HTERT RPE-1 (cell line): Measurements from ENCODE around the gene NUDT8.
"Not testable (repeated sequence)": the region's sequence is repeated elsewhere in the genome, so short reads cannot be mapped to it uniquely, and the experiment has no call there.

ENCODE experiments used
- in situ Hi-C: fragments of 300-500 bp; cut with MboI; formaldehyde crosslinking; loops from 4 replicates; pipeline ENCODE4 v1.14.3; 2020; ENCODE audit warnings: low sequenced_read_pairs

Gene NUDT8

DNA sequence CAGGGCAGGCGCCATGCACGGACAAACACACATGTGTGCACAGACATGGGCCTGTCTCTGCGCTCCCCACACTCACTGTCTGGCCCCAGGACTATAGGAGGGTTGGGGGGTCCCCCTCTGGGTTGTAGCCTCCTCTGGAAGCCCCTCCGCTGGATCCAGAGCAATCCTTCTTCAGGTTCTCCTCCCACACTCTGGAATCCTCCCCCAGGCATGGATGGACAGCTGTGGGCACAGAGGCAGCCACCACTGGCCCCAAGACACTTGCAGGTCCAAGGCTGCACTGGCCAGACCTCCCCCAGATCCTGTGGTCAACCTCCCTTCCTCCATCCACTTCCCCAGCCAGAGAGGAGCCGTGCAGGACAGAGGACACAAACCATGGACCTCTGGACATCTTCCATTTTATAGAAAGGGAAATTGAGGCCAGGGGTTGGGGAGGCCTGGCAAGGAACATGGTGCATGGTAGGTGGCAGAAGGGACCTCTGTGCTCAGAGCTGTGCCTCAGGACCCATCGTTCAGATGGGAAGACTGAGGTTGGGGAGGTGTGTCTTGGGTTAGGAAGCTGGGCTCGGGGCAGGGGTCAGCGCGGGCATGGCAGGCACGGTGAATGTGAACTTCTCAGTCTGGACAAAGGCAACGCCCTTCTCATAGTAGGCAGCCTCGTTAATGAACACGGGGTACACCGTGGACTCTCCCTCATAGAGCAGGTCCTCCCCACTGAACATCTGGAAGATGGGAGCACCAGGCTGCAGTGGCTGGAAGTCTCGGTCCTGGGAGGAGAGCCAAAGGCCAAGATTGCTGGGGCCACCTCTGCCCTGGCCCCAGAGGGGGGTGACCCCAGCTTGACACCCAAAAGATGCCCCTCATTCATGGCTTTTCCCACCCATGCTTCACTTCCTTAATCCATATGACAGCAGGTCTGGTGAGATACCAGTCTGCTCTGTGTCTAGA is 12.7 kb upstream of the NUDT8 start:
- in situ Hi-C loops, result no loop called here

DNA sequence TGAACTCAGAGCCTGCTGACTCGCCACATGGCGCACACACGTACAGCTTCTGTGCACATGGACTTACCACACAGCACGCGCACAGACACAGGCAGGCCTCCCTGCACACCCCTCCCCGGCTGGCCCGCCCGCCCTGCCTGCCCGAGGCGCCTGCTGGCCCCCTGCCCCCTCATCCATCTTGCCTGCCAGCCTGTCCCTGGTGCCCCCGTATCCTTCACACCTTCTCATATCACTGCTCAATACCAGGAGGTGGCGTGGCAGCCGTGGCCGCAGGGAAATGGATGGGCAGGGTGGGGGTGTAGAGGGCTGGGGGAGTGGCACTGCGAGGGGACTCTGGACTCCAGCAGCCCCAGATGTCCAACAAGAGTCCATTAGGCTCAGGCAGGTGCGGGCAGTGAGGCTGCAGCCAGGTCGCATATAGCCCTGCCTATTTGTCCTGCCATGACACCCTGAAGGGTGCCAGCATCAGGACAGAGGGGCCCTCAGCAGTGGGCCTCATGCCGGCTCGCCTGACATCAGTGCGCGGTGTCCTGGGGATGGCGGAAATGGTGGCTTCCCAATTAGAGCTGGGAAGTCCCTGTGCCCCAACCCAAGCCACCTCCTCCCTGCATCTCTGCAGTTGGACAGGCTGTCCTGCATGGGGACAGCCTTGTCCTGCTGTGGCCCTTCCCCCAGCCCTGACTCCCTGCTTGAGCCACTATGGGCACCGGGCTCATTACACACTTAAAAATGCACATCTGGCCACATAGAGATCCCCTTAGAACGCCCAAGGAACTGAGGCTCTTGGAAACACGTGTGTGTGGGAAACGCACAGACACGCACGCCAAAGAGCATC is 11.8 kb upstream of the NUDT8 start:
- in situ Hi-C loops, result no loop called here

DNA sequence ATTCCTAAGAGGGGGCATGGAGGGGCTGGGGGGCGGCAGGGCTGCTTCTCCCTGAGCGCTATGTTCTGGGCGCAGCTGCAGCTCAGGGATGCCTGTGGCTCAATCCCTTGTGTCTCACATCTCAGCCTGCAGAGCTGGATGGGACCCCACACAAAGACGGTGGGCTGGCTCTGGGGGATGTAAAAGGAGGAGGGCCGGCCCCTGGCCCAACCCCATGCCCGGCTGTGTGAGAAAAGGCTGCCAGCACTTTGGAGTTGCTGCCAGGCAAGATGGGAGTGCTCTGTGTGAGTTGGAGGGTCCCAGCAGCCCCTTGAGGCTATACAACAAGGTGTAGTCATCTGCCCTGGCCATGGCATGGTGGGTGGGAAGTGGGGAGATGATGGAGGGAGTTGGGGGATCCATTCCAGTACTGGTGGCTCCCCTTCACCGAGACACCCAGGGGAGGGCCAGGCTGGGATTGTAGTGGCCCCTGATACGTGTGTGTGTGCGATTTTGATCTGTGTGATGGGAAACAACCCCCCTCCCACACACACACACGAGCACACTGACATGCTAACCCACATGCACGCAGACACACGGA is 11.1 kb upstream of the NUDT8 start:
- in situ Hi-C loops, result no loop called here

DNA sequence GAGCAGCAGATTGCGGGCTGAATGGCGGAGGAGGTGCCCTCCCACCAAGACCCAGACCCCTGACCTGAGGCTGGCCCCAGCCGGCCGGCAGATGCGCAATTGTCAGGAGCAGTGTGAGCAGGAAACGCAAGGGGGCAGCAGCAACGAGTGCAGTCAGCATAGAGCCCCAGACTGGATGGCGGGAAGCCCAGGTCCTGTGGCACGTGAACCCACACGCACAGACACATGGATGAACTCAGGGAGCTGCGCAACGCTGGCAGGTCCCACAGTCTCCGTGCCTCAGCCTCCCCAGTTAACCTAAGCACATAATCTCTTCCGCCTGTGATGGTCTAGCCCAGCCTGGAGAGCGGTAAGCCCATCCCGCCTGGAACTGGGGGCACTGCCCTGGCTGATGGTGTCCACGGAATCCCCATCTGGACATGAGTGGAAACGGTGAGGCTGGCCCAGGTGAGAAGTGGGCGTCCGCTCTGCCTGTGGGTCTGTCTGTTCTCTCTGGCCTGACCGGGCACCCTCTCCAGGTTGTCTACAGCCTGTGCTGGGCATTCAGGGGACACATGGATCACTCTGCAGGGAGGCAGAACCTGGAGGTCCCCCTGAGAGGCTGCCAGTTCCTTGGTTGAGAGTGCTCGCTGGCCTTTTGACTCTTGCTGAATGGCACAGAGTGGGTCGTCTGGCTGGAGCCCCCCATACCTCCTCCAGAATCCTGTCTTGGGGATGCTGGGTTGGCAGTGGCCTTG is 10.5 kb upstream of the NUDT8 start:
- in situ Hi-C loops, result no loop called here

DNA sequence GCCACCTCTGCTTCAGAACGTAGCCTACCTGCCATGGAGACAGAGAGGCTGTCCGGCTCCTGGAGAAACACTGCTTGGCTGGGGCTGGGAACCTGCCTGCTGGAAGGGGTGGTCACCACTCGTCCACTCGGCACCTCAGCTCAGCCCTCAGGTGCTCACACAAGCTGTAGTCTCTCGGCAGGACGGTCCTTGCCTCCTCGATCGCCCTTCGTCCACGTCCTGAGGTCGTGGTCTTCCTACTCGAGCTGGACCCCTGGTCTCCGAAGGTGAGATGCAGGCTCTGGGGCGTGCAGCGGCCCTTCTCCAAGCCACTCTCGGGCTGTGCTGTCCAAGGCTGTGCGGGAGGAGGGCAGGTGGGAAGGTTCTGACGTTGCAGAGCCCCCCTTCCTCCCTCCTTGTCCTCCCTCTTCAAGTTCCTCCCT is 9.7 kb upstream of the NUDT8 start, which contains the start of gene TBX10:
Gene TBX10, minus strand, starts transcription at position 326 of the 422 bp plus-strand sequence. Its CDS starts 291 bp downstream, at position 35.
- in situ Hi-C loops, result no loop called here

DNA sequence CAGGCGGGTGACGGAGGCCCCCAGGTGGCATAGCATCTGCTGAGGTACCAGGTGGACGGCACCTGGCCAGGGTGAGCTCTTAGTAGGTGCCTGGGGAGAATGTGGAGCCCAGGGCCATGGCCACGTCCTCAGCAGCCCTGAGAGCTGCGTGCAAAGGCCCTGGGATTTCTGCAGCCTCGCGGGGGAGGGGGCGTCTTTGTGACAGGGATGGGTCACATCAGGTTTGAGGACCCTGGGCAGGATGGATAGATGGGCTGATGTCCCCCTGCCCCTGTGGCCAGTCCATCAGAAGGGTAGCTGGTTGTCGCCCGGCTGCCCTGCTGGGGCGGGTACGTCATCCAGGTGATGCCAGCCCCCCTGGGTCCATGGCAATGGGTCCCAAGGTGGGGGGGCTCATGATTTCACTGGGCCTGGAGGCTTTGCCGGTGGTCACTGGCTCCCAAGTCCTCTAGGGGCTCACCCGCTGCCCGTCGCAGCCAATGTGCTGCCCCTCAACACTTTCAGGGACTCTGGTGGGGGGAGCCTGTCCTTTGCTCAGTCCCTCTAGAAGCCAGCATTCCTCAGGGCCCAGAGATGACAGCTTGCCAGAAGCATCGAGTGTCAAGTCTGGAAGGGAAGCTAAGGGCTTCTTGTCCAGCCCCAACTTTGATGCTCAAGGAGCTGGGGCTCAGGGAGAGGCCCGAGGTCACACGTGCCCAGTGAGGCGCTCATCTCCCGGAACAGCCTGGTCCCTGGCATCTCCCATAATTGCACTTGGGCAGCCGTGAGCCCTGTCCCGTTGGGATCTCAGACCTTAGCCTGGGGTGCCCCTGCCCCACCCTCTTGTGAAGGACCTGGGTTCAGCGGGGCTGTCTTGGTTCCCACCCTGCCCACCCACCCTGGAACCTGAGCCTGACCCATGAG is 9.0 kb upstream of the NUDT8 start:
- in situ Hi-C loops, result no loop called here

DNA sequence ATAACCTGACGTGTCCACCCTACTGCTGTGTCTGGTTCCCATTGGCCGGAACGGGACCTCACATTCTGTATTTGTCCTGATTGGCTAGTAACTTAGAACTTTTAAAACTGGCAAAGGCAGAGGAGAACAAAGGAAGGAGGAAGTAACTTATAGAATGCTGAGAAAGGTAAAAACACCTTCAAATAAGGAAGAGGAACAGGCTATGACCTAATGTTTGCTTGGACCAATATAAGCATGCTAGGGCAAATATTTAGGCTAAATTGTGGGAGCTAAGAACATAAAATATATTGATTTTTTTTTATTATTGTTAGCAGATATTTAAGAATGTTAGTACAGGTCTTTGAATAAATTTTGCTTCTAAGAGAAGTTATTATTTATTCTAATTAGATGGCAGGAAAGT is 7.7 kb upstream of the NUDT8 start:
- in situ Hi-C loops, result not testable (repeated sequence)

DNA sequence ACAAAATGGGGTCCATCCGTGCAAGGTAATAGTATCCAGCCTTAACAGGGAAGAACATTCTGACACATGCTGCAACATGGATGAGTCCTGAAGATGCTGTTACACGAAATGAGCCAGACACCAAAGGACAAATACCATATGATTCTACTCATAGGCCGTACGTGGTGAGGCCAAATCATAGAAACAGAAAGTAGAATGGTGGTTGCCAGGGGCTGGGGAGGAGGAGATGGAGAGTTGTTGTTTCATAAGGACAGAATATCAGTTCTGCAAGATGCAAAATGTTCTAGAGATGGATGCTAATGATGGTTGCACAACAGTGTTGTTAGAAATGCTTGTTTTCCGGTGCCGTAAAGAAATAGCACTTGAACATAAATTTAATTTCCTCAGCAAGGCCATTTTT is 7.2 kb upstream of the NUDT8 start:
- in situ Hi-C loops, result no loop called here

DNA sequence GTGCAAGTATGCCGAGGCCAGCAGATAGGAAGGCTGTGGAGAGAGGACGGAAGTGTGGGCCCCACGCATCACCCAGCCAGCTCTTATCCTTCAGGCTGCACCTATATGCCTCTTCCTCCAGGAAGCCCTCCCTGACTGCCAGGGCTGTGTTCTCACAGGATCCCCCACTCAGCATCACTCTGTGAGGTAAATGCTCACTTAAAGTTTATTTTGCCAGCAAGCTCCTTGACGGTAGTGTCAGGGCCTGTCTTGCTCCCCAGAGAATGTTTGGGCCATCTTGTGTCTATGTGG is 5.4 kb upstream of the NUDT8 start:
- in situ Hi-C loops, result no loop called here

DNA sequence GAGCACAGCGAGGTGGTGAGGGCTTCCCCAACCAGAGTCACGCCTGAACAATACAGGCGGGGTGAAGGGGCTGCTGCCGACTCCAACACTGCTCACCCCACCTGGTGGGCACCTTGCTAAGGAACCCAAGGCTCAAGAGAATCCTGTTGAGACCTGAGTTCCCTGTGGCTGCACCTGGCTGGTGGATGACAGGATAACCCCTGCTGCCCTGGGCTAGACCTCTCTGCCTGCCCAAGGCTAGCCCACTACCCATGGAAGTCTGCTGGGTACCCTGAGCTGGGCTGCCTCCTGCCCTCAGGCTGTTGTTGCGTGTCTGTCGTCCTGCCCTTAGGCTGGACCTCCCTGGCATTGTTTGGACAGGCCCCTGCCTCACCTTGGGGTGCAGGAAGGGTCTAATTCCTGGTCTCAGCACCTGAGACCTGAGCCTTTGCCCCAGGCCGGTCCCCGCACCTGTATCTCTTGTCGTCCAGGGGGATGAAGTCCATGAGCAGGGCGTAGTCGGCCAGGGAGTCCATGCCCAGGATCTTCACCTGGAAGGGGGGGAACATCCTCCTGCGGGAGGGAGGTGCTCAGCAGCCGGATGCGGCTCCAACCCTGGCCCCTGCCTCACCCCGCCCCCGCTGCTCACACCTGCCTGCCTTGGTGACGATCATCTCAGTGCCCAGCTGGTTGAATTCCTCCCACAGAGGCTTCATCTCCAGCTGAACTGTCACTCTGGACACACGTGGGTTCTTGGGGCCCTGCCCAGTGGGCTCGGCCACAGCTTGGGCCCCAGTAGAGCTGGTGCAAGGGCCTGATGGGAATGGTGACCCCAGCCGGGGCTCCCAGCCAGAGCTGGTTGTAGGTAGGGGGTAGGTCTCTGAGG is 4.9 kb upstream of the NUDT8 start:
- in situ Hi-C loops, result no loop called here

DNA sequence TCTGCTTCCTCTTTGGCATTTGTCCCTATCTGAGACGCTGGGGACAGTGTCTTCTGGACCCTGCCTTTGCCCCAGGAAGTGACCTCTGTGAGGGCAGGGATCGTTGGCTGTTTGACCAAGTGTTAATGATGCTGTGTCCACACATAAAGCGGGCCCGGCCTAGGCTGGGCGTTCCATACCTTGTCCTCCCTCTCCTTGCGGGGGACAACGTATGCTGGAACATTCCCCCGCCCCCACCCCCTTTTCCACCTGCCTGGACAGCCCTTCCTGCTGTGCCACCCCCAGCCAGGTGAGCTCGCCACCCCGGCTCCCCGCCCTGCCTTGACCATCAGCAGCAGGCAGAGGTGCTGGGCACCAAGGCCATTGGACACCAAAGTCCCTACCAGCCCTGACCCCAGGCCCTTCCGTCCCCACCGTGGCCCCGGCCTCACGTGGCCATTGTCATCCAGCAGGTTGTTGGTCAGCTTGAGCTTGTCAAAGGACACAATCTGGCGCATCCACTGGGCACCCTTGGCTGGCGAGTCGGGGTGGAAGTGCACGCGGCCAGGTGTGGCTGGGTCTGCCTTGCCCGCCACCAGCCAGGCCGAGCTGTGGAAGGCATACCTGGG is 4.1 kb upstream of the NUDT8 start:
- in situ Hi-C loops, result no loop called here

DNA sequence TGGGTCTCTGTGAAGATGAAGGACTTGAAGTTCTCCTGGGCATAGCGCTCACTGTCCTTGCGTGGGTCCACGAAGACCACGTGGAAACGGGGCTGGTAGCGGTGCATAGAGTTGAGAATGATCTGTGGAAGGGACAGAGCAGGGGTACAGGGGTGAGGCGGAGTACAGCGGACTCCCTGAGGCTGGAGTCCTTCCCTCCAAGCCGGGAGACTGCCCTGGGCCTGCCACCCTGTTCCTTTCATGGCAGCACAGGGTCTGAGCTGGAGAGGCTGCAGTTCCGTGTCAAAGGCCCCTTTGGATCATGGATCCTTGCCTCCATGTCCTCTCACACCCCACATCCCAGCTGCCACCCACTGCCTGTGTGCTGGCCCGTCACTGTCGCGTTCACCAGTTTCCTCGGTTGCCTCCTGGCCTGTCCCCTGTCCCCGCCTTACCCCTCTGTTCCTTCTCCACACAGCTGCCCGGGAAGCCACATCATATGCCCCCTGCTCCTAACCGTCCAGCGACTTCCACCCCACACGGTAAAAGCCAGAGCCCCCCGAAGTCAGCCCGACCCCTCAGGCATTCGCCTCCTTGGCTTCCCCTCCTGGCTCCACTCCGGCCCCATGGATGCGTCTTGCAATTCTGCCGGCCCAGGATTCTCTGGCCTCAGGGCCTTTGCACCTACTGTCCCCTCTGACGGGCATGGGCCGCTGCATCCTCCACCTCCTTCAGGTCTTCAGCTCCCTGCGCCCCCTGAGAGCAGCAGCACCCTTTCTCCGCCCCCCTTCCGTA is 3.4 kb upstream of the NUDT8 start:
- in situ Hi-C loops, result no loop called here

DNA sequence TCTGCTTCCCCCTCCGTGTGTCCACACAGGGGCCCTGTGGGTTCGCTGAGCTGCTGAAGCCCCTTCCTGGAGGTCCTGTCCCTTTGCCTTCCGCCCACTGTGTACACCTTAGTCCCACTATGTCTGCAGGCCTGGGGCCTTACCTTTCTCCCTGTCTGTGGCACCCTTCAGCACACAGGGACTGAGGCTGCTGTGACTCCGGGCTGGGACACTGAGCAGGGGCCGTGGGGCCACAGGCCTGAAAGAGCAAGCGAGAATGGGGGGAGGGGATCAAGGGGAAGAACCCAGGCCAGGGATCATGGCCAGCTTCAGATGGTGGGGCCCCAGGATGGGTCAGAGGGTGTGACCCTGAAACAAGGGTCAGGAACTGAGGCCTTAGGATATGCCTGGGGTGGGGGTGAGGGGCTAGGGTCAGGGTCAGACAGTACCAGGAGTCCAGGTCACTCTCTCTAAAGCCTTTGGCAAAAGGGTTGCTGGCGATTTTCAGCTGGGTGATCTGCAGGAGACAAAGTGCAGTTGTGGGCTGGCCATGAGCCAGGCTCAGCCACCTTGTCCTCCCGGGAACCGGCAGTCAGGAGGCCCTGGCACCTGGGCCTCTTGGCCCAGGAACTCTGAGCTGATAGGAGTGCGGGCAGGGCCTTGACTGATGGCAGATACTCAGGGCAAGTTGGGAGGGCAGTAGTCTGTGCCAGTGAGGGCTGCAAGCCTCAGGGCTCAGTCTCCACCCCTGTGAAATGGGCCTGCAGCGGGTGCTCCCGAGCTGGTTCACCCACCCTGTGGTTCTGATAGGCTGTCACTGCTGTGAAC is 2.6 kb upstream of the NUDT8 start:
- in situ Hi-C loops, result no loop called here

DNA sequence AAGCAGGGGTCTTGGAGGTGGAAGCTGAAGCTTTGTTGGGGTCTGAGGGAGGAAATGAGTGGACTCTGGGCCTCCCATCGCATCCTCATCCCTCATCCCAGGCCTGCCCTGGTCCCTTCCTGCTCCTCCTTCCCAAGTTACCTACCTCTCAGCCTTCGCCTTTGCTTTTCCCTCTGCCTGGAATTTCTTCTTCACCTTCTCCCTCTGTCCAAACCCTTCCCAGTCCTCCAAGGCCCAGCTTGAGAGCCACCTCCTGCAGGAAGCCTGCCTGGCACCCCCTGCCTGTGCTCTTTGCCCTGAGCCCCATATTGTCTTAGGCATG is 2.1 kb upstream of the NUDT8 start:
- in situ Hi-C loops, result no loop called here

DNA sequence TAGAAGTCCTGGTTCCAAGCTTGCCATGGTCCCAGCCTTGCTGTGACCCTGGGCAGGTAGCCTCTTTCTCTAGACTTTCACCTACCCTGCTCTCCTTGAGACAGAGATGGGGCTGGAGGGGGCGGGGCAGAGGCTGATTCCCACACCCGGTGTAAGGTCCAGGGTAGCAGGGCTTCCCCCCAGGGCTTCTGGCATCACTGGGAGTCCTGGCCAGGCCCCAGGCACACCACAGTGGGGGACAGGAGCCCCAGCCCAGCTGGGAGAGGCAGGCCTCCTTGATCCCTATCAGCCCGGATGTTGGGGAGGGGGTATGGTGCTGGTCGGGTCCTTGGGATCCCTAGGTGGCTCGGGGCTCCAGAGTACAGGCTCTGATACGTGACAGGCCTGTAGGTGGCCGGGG is 1.7 kb upstream of the NUDT8 start:
- in situ Hi-C loops, result no loop called here

DNA sequence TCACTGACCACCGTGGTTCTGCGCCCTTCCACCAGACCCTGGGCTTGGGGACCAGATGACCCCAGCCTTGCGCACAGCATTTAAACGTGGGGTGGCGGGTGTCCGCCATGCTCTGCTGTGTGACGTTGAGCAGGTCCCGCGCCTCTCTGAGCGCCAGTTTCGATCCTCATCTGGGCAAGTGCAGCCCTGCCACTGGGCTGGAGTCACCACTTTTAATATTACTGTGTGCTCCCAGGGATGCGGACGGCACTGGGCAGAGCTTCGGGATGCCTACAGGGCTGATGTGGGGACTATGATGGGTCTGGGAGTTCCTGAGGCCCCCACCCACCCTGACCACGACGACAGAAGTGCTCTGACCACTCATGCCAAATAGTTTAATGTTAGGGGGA is 1.2 kb upstream of the NUDT8 start:
- in situ Hi-C loops, result no loop called here

DNA sequence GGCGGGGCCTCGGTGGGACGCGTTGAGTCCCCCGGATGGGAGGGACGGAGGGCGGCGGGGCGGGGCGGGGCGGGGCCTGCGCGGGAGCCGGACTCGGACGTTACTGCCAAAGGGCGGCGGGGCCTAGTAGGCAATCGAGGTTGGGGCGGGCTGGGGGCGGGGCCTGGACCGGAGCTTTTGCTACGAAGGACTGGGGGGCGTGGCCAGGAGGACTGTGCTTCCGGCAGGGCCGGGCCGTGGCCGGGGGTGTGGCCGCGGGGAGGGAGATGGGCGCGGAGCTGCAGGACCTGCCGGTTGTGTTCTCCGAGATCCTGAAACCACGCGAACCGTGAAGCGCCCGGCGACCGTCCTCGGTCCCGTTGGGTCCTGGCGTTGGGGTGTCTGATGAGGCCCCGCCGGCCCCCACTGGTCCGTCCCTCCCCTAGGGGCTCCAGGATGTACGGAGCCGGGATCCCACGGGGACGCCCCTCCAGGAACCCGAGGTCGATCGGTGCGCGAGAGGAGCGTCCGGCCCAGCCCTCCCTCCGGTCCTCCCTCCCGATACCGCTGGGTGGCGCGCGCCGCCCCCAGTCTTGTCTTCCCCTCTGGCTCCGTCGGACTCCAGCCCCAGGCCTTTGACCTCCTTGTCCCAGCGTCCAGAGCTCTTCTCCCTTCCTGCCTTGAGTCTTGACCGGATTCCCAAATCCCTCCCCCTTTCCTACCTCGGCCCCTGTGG is 648 bp upstream of the NUDT8 start:
- in situ Hi-C loops, result no loop called here
